GM23338 (cell line): ENCODE results near the gene SDHAF2. TPM values are rescaled to one million over a fixed set of nuclear protein-coding genes. Genes with fewer than 3 reads are reported as not detected.

Experiments used
- ATAC-seq: fragments of 200-7000 bp; cut with Tn5 transposase; 3 replicates; pipeline ENCODE4 v1.9.1; 2020
- DNase-seq: peaks from one replicate; pipeline ENCODE4 v3.0.0-alpha.2; 2015; ENCODE audit warnings: low spot score
- H2AFZ ChIP-seq: fragments of 200-600 bp; sonication (generic); 2 replicates; pipeline ENCODE4 v1.8.0; 2016; ENCODE audit warnings: antibody characterized with exemption, mild to moderate bottlenecking, moderate library complexity
- H3F3A ChIP-seq: fragments of 200-600 bp; sonication (generic); replicated peaks from 2 replicates; pipeline ENCODE4 v1.8.0; 2017; ENCODE audit warnings: antibody characterized with exemption, mixed run types, low read depth
- H3K27ac ChIP-seq: fragments of 200-600 bp; sonication (generic); 2 replicates; pipeline ENCODE4 v1.6.1; 2016; ENCODE audit warnings: low read depth
- H3K27me3 ChIP-seq: fragments of 200-600 bp; sonication (generic); 2 replicates; pipeline ENCODE4 v1.8.0; 2016; ENCODE audit warnings: mild to moderate bottlenecking, mixed run types, moderate library complexity; ENCODE audit not compliant: insufficient read depth
- H3K36me3 ChIP-seq: fragments of 200-600 bp; sonication (generic); 2 replicates; pipeline ENCODE4 v1.8.0; 2016; ENCODE audit warnings: mild to moderate bottlenecking; ENCODE audit not compliant: insufficient read depth
- H3K4me1 ChIP-seq: fragments of 200-600 bp; sonication (generic); 2 replicates; pipeline ENCODE4 v1.8.0; 2016; ENCODE audit warnings: mild to moderate bottlenecking, moderate library complexity; ENCODE audit not compliant: insufficient read depth
- H3K4me2 ChIP-seq: fragments of 200-600 bp; sonication (generic); 2 replicates; pipeline ENCODE4 v1.7.1; 2017; ENCODE audit warnings: mixed run types
- H3K4me3 ChIP-seq: fragments of 200-600 bp; sonication (generic); 2 replicates; pipeline ENCODE4 v1.6.1; 2016; ENCODE audit warnings: mixed run types
- H3K79me2 ChIP-seq: fragments of 200-600 bp; sonication (generic); replicated peaks from 2 replicates; pipeline ENCODE4 v1.8.0; 2017; ENCODE audit warnings: mild to moderate bottlenecking; ENCODE audit not compliant: insufficient read depth
- H3K9me2 ChIP-seq: fragments of 200-600 bp; sonication (generic); 2 replicates; pipeline ENCODE4 v1.8.0; 2017; ENCODE audit not compliant: insufficient read depth
- H4K20me1 ChIP-seq: fragments of 200-600 bp; sonication (generic); replicated peaks from 2 replicates; pipeline ENCODE4 v1.8.0; 2017; ENCODE audit warnings: mild to moderate bottlenecking; ENCODE audit not compliant: insufficient read depth
- H3K27ac Mint-ChIP-seq: 2 replicates; pipeline ENCODE4 v1.8.0; 2020; ENCODE audit warnings: inconsistent platforms, mild to moderate bottlenecking, moderate library complexity, mixed read lengths
- H3K27me3 Mint-ChIP-seq: 3 replicates; pipeline ENCODE4 v1.8.0; 2022; ENCODE audit warnings: low read depth, mild to moderate bottlenecking, moderate library complexity, mixed read lengths, inconsistent platforms; ENCODE audit not compliant: insufficient read depth, poor library complexity
- H3K36me3 Mint-ChIP-seq: 3 replicates; pipeline ENCODE4 v1.8.0; 2021; ENCODE audit warnings: low read depth, mild to moderate bottlenecking, inconsistent platforms, moderate library complexity, mixed read lengths
- H3K4me1 Mint-ChIP-seq: 3 replicates; pipeline ENCODE4 v1.8.0; 2020; ENCODE audit warnings: mild to moderate bottlenecking, inconsistent platforms, mixed read lengths
- H3K4me3 Mint-ChIP-seq: 3 replicates; pipeline ENCODE4 v1.8.0; 2021; ENCODE audit warnings: moderate library complexity, mild to moderate bottlenecking, inconsistent platforms, mixed read lengths
- H3K9me3 Mint-ChIP-seq: 3 replicates; pipeline ENCODE4 v1.8.0; 2020; ENCODE audit warnings: moderate library complexity, mild to moderate bottlenecking, inconsistent platforms, mixed read lengths
- CREB1 ChIP-seq: fragments of 250-450 bp; sonication (Bioruptor Pico); IDR thresholded peaks from 2 replicates; pipeline ENCODE4 v1.5.0; 2020; ENCODE audit warnings: low read depth, mild to moderate bottlenecking, moderate library complexity
- CTCF ChIP-seq, 2 experiments: fragments of 200-600 bp in 1 of 2; sonication (generic) in 1 of 2; conservative IDR thresholded peaks; 2 replicates each; pipeline versions ENCODE4 v1.5.1 to v1.6.1; 2016 to 2017; ENCODE audit warnings: antibody characterized with exemption in 2 of 2, low read depth in 2 of 2, mild to moderate bottlenecking in 2 of 2, moderate library complexity in 1 of 2
- EZH2 ChIP-seq: fragments of 200-600 bp; sonication (generic); IDR thresholded peaks from one replicate; pipeline ENCODE4 v1.8.0; 2017; ENCODE audit warnings: antibody characterized with exemption, mild to moderate bottlenecking, low read depth; ENCODE audit not compliant: unreplicated experiment
- EZH2phosphoT487 ChIP-seq: fragments of 200-600 bp; sonication (generic); IDR thresholded peaks from one replicate; pipeline ENCODE4 v1.8.1; 2018; ENCODE audit warnings: antibody characterized with exemption; ENCODE audit not compliant: unreplicated experiment
- JUNB ChIP-seq: IDR thresholded peaks from one replicate; pipeline ENCODE4 v1.6.1; 2016; ENCODE audit warnings: antibody characterized with exemption; ENCODE audit not compliant: unreplicated experiment
- NANOG ChIP-seq: IDR thresholded peaks from 2 replicates; pipeline ENCODE4 v1.6.1; 2016; ENCODE audit warnings: antibody characterized with exemption, borderline replicate concordance
- POLR2AphosphoS5 ChIP-seq: IDR thresholded peaks from 2 replicates; pipeline ENCODE4 v1.6.1; 2016; ENCODE audit warnings: antibody characterized with exemption, low read depth
- ZNF114 ChIP-seq: fragments of 250-450 bp; sonication (Bioruptor Pico); IDR thresholded peaks from 2 replicates; pipeline ENCODE4 v1.5.0; 2020; ENCODE audit warnings: mild to moderate bottlenecking, moderate library complexity
- ZNF331 ChIP-seq: fragments of 250-450 bp; sonication (Bioruptor Pico); IDR thresholded peaks from 2 replicates; pipeline ENCODE4 v1.5.0; 2020; ENCODE audit warnings: low read depth, mild to moderate bottlenecking, moderate library complexity
- polyA plus RNA-seq: library from polyadenylated mRNA; unstranded; fragments of >200 nt; fragmentation: Nextera tagmentation; extraction: Ambion mirVana; gene quantifications from 2 replicates; pipeline ENCODE4 v1.2.1, GENCODE V29; 2016
- total RNA-seq: library from RNA; depleted of rRNA; stranded (reverse); fragments of >200 nt; shearing (Covaris generic); gene quantifications from 2 replicates; pipeline ENCODE4 v1.2.3, GENCODE V29; 2014
- TF ChIP-seq, protein P1 (sequence below): IDR thresholded peaks from one replicate; pipeline ENCODE4 v1.6.1; 2018; ENCODE audit warnings: antibody characterized with exemption; ENCODE audit not compliant: unreplicated experiment

The SDHAF2 gene
- total and polyA plus RNA-seq, 2 experiments from 2014 or later: 53.8 to 57.0 TPM

GRCh38 chr11:61453695-61454094 lies 23.8 kb downstream of the SDHAF2 start:
- peaks cover 13% of the 10 kb centered on the region for H3K36me3 Mint-ChIP-seq
- no peaks in the 10 kb centered on the region; the same call in 1 of the 2 replicates for H3K36me3 ChIP-seq

DNA sequence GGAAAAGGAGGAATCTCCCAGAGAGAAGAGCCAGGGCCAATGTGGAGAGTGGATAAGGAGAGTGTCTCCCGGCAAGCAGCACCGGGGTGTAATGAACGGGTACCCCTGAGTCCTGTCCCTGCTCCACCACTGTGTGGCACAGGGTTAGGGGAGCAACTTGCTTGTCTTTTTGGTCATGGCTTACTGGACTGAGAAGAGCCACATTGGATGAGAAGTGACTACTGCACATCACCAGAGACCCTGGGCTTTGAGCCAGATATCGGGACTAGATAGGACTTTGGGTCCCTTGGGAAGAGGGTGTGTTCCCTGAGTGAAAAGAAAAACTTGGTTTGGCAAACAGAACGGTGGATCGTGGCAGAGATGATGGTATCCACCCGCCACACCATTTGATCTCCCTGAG lies 24.6 kb downstream of the SDHAF2 start:
- H3K4me3 Mint-ChIP-seq: no peak overlapping the region
- peaks cover 1% of the 10 kb centered on the region; the same call in 1 of the 2 replicates for H4K20me1 ChIP-seq
- H2AFZ ChIP-seq: no peak overlapping the region
- H3K4me2 ChIP-seq: no peak overlapping the region
- H3K27me3 Mint-ChIP-seq: peaks cover 3% of the 10 kb centered on the region
- no peaks in the 10 kb centered on the region for H3K36me3 ChIP-seq
- H3F3A ChIP-seq: 0 out of 2 replicates have a peak, but pooled peaks cover 3% of the 10 kb centered on the region
- no peaks in the 10 kb centered on the region for H3K27me3 ChIP-seq
- ATAC-seq (no peak; the same call in 2 of the 3 replicates), DNase-seq (no peak)
- no peaks in the 10 kb centered on the region for H3K4me1 ChIP-seq
- H3K27ac ChIP-seq: no peak overlapping the region
- no peaks in the 10 kb centered on the region for H3K9me2 ChIP-seq
- no peaks in the 10 kb centered on the region for H3K4me1 Mint-ChIP-seq
- no peaks in the 10 kb centered on the region for H3K79me2 ChIP-seq
- H3K4me3 ChIP-seq: no peak overlapping the region
- H3K36me3 Mint-ChIP-seq: peaks cover 13% of the 10 kb centered on the region
- no peak overlapping the region for H3K27ac Mint-ChIP-seq
- no peaks in the 10 kb centered on the region for H3K9me3 Mint-ChIP-seq
- TF ChIP-seq CTCF (conservative IDR thresholded peaks at IDR 0.05; ENCODE audit: low read depth in 2 of 2) (no peak), ZNF114 (CRISPR knock-in tag) (no peak), ZNF331 (CRISPR knock-in tag) (no peak), EZH2 (no peak), POLR2AphosphoS5 (no peak), EZH2phosphoT487 (no peak), NANOG (no peak), JUNB (no peak), CREB1 (no peak)

More at GRCh38 chr11:61453695-61454094, 23.8 kb downstream of the SDHAF2 start:
- H3K4me3 ChIP-seq: no peak overlapping the region
- H4K20me1 ChIP-seq: peaks cover 7% of the 10 kb centered on the region; the same call in 1 of the 2 replicates
- ATAC-seq: no peak
- Mint-ChIP-seq H3K9me3 (no peaks in the 10 kb centered on the region), H3K4me1 (no peaks in the 10 kb centered on the region), H3K27me3 (peaks cover 3% of the 10 kb centered on the region), H3K4me3 (no peak overlapping the region), H3K27ac (no peak overlapping the region)
- H3K27ac ChIP-seq: no peak overlapping the region
- H3K4me2 ChIP-seq: no peak overlapping the region
- H3K9me2 ChIP-seq: no peaks in the 10 kb centered on the region
- H3K27me3 ChIP-seq: no peaks in the 10 kb centered on the region
- H3K4me1 ChIP-seq: no peaks in the 10 kb centered on the region
- H2AFZ ChIP-seq: no peak overlapping the region
- no peaks in the 10 kb centered on the region for H3K79me2 ChIP-seq
- H3F3A ChIP-seq: 0 out of 2 replicates have a peak, but pooled peaks cover 3% of the 10 kb centered on the region
- TF ChIP-seq EZH2 (no peak), EZH2phosphoT487 (no peak)
- TF ChIP-seq, protein P1, sequence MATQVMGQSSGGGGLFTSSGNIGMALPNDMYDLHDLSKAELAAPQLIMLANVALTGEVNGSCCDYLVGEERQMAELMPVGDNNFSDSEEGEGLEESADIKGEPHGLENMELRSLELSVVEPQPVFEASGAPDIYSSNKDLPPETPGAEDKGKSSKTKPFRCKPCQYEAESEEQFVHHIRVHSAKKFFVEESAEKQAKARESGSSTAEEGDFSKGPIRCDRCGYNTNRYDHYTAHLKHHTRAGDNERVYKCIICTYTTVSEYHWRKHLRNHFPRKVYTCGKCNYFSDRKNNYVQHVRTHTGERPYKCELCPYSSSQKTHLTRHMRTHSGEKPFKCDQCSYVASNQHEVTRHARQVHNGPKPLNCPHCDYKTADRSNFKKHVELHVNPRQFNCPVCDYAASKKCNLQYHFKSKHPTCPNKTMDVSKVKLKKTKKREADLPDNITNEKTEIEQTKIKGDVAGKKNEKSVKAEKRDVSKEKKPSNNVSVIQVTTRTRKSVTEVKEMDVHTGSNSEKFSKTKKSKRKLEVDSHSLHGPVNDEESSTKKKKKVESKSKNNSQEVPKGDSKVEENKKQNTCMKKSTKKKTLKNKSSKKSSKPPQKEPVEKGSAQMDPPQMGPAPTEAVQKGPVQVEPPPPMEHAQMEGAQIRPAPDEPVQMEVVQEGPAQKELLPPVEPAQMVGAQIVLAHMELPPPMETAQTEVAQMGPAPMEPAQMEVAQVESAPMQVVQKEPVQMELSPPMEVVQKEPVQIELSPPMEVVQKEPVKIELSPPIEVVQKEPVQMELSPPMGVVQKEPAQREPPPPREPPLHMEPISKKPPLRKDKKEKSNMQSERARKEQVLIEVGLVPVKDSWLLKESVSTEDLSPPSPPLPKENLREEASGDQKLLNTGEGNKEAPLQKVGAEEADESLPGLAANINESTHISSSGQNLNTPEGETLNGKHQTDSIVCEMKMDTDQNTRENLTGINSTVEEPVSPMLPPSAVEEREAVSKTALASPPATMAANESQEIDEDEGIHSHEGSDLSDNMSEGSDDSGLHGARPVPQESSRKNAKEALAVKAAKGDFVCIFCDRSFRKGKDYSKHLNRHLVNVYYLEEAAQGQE: no peak
- no peak for DNase-seq
